HK-2 (cell line): ENCODE data around the gene MEF2D.

Experiments used
- DNase-seq: peaks from one replicate; pipeline ENCODE4 v3.0.0-alpha.2; 2018; ENCODE audit not compliant: unreplicated experiment

MEF2D gene

GRCh38 chr1:156524481-156524869 is 23.9 kb upstream of the MEF2D start:
- DNase-seq: no peak

GRCh38 chr1:156523801-156524480 is 23.4 kb upstream of the MEF2D start:
- DNase-seq: no peak

DNA sequence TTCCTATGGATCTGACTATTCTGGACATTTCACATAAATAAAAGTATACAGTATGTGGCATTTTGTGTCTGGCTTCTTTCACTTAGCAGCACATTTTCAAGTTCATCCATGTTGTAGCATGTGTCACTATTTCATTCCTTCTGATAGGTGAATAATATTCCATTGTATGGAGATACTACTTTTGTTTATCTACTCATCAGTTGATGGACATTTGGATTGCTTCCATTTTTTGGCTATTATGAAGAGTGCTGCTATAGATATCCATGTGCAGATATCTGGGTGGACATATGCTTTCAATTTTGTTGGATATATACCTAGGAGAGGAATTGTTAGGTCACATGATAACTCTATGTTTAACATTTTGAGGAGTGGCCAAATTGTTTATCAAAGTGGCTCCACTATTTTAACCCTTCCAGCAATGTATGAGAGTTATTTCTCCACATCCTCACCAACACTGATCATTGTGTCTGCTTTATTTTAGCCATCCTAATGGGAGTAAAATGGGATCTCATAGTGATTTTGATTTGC is 21.9 kb upstream of the MEF2D start:
- DNase-seq: no peak

DNA sequence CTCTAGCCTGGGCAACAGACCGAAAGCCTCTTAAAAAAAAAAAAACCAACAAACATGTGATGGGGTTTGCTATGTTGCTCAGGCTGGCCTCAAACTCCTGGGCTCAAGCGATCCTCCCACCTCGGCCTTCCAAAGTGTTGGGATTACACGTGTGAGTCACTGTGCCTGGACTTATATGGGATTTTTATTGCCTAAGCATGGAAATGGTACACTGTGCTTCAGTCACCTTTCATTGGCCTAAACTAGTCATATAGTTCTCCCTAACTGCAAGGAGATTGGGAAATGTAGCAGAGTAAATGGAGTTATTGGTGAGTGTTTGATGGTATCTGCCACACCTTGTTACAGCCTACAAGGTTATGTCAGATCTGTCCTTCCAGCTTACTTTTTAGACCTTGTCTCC is 17.2 kb upstream of the MEF2D start:
- DNase-seq: no peak

GRCh38 chr1:156516821-156517220 is 16.2 kb upstream of the MEF2D start:
- no peak for DNase-seq

DNA sequence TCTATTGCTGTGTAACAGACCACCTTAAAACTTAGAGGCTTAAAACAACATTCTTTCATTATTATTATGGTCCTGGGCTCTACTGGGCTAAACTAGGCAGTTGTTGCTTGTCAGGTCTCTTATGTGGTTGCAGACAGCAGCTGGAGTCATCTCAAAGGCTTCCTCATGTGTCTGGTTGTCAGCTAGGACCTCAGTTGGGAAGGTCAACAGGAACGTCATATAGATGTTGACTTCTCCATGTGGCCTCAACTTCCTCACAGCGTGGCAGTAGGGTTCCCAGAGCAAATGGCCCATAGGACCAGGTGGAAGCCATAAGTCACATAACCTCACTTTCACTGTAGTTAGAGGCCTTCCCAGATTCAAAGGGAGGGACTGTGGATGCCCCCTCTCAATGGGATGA is 15.4 kb upstream of the MEF2D start:
- no peak for DNase-seq

DNA sequence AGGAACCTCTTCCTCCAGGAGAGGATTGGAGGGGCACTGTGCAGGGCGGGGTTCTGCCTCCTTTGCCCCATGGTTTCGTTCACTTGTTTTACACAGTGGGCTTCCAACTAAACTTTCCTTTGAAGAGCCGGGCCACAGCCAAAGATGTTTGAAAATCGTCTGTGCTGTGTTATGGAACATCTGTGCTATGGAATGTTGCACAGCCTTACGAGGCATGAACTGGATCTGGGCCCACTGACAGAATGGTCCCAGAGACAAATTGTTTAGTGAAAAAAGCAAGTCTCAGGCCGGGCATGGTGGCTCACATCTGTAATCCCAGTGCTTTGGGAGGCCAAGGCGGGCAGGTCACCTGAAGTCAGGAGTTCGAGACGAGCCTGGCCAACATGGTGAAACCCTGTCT is 12.6 kb upstream of the MEF2D start:
- no peak for DNase-seq

DNA sequence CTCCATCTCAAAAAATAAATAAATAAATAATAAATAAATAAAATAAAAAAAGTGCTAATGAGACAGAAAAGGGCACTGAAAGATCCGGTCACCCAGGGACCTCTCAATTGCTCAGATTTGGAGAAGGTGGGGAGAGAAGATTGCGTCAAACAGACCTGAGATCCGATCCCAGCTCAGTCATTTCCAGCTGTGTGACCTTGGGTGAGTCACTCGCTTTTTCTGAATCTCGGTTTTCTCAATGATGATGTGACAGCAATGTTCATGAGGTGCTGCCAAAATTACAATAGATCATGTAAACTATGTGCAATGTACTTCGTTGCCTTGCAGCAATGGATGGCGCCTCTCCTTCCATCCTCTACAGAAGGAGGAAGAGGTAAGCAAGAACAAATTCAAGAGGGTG is 11.1 kb upstream of the MEF2D start:
- no peak for DNase-seq

DNA sequence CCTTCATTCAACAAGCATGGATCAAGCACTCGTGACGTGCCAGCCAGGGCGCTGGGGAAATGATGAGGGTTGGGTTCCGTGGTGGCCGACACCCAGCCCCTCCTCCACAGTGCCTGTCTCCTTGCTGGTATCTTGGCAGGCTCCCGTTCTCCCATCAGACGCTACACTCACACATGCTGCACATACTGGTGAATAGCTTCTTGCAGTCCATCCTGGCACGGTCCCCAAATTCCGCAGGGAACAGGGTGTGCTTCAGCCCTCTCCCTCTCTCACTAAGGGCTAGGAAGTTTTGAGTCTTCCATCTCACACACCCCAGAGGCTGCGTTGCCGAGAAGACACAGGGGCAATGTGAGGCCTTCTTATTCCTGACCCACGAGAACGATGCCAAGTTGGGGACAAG is 10.1 kb upstream of the MEF2D start:
- no peak for DNase-seq

DNA sequence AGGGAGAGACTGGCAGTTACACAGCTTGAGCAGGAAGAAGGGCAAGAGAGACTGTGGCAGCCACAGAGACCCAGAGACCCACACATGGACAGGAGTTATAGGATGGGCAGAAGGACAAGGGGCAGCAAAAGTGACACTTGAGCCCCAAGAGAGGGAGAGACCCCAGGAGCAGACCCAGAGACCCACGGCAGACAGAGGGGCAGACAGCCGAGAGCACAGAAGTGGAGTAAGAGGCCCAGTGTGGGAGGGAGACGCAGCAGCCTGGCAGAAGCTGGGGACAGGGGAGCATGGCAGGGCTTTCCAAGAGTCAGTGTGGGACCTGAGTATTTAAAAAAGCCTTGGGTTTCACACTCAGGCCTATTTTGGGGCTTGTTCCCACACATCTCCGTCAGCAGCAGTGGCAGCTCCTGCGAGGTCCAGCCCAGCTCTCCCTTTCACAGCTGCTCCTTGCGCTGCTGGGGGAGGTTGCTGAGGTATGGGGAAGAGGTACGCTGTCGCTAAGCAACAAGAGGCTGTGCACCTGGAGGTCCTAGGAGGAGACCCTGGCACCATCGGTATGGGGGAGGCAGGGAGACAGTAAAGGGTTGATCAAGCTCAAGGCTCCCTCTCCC is 9.0 kb upstream of the MEF2D start:
- no peak for DNase-seq

- no peak for DNase-seq
Observed at GRCh38 chr1:156508955-156509234, 8.3 kb upstream of the MEF2D start.

- DNase-seq: no peak
Observed at GRCh38 chr1:156508205-156508954, 7.8 kb upstream of the MEF2D start.

DNA sequence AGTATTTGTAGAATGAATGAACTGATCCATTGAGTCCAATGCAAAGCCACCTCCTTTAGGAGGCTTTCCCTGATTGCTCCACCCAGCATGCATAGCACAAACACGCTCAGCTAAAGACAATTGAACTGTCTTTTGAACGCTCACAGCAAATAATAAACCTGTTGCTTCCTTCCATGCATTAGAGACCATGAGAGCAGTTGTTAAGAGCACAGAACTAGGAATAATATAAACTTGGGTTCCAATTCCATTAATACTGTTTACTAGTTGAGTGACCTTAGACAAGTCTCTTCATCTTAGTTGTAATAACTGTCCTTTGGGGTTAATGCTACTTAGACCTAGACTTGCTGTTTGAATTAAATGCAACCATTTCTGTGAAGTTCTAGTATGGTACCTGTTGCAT is 5.9 kb upstream of the MEF2D start:
- no peak for DNase-seq

DNA sequence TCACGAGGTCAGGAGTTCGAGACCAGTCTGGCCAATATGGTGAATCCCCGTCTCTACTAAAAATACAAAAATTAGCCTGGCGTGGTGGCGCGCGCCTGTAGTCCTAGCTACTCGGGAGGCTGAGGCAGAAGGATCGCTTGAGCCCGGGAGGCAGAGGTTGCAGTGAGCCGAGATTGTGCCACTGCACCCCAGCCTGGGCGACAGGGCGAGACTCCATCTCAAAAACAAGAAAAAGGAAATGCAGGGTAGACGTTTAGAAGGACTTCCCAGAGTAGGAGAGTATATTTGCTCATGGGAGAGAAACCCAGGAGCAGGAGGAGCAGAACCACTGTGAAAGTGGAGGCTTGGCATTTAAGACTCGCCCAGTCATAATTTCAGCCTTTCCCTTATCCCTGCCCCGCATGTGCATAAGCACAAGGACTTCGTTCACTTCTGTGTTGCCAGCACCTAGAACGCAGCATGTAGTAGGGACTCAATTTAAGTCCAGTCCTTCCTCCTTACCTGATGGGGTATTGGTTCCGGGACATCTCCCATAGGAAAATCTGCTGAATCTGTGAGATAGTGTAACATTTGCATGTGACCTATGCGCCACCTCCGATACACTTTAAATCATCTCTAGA is 5.2 kb upstream of the MEF2D start:
- DNase-seq: no peak

DNA sequence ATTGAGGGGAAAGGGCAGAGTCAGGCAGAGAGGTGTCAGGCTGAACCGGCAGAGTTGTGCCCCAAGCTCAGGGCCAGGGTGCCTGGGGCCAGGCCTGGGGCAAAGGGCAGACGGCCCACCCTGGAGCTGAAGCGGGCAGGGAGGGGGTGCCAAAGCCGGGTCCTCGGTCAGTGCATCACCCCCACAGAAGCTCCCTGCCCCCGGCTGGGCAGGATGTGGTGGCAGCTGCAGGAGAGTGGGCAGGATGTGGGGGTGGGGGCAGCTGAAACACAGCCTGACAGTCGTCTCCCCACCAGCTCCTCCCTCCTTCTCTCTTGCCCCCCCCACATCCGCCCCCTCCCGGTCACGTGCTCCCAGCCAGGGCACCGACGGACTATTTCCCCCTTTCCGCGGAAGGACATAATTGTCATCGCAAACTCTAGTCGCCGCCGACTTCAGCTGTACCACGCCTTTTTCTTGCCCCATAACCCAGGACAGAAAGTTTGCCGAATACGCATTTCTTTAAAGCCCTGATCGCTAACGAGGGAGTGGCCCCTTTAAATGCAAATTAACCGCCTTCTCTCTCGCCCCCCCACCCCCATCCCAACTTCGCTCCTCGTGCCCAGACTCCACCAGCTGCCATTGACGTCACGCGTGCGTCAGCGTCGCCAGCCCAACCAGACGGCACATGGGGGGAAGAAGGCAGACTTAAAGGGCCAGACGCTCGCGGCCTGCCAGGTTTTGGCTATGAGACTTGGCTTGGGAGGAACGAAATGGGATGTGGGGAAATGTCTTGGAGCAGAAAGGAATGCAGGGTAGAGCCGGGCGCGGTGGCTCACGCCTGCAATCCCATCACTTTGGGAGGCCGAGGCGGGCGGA is 4.5 kb upstream of the MEF2D start:
- DNase-seq: peak; percentile 95

GRCh38 chr1:156504438-156504813 is 3.9 kb upstream of the MEF2D start:
- DNase-seq: no peak

DNA sequence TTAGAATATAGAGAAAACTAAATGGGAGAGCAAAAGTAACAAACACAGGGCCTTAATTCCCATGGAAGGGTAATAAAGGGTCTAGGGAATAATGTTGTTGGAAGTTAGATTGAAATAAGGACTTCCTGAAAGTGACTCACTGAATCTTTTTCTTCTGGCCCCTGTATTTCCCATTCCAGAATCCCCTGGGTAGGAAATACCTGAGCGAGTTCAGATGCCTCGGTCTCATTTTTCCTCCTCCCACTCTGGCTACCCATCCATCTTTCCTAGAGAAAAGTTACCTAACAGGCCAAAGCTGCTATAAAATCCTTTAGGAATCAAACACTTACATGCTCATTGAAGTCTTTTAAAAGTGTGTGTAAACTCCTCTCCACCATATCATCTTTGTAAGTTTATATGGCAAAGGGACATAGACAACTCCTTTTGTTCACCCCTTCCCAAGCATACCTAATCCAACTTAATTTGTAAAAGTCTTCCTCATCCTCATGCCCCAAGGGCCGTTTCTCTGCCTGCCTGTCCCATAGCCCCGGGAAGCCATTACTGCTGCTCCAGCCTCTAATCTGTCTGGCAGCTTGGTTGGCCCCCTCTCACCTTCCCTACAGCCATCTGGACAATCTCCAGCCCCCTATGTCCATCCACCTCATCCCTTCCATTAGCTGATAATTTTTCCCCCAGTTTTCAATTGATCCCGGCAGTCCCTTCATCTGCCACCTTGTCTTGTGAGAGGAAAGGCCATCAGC is 3.3 kb upstream of the MEF2D start:
- no peak for DNase-seq

DNA sequence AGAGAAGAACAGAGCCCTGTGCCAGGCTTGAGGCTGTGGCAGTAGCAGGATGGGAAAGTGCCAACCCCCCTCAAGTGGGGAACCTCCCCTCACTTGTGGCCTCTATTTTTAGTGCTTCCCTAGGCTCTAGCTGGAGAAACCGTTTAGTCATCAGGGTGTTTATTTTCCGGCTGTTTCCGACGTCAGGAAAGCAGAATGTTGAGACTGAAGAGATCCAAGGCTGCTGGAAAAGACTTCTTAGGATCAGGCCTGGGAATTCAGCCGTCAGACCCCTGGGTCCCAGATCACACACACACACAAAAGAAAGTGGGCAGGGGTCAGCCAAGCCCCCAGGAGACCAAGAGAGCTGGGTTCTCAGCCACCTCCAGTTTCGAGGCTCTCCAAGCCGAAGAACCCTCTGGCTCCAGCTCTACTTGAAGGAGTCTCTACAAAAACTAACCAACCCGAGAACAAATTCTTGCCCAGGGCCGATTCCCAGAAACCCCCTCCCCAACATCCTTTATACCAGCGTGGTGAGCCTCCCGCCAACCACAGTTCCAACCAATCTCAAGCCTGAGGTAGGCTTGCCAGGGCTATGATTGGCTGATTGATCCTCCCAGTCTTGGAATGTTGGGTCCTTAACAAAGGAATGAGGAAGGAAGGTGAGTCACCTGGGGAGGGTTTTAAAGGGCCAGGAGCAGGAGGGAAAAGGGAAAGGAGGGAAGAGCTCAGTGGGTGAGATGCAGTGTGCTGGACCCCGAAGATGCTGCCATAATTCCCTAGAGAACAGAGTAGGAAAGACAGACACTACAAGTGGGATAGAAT is 2.5 kb upstream of the MEF2D start:
- DNase-seq: peak; percentile 85

- DNase-seq: peak; percentile 32
Observed at GRCh38 chr1:156502391-156502893, 1.9 kb upstream of the MEF2D start.
